ENCODE measurements around the gene ST8SIA6.
"Not testable (repeated sequence)": the region's sequence is repeated elsewhere in the genome, so short reads cannot be mapped to it uniquely, and the experiment has no call there.

ST8SIA6 gene

GRCh38 chr10:17457083-17457482 is 2.7 kb upstream of the ST8SIA6 start:
- DNase-seq (ENCODE audit: low read depth): no peak

GRCh38 chr10:17456032-17456548 is 1.7 kb upstream of the ST8SIA6 start:
- DNase-seq (ENCODE audit: low read depth): no peak

GRCh38 chr10:17455015-17455520 is 673 bp upstream of the ST8SIA6 start:
- DNase-seq (ENCODE audit: low read depth): no peak

GRCh38 chr10:17453373-17454091 is 863 bp downstream of the ST8SIA6 start:
- DNase-seq (ENCODE audit: low read depth): peak; percentile 11

GRCh38 chr10:17453035-17453372 is 1.4 kb downstream of the ST8SIA6 start:
- DNase-seq (ENCODE audit: low read depth): no peak

- DNase-seq (ENCODE audit: low read depth): no peak
Measured at GRCh38 chr10:17452060-17452841, 2.1 kb downstream of the ST8SIA6 start.

GRCh38 chr10:17450024-17450423 is 4.4 kb downstream of the ST8SIA6 start:
- DNase-seq (ENCODE audit: low read depth): no peak

GRCh38 chr10:17445400-17445998 is 8.9 kb downstream of the ST8SIA6 start:
- DNase-seq (ENCODE audit: low read depth): no peak

- DNase-seq (ENCODE audit: low read depth): no peak
Measured at GRCh38 chr10:17444388-17444714, 10.0 kb downstream of the ST8SIA6 start.

- no peak for DNase-seq (ENCODE audit: low read depth)
Measured at GRCh38 chr10:17443707-17444387, 10.5 kb downstream of the ST8SIA6 start.

GRCh38 chr10:17438583-17438982 is 15.8 kb downstream of the ST8SIA6 start:
- no peak for DNase-seq (ENCODE audit: low read depth)

- not testable (repeated sequence) for DNase-seq (ENCODE audit: low read depth)
Measured at GRCh38 chr10:17436578-17436977, 17.8 kb downstream of the ST8SIA6 start.

GRCh38 chr10:17435953-17436352 is 18.4 kb downstream of the ST8SIA6 start:
- DNase-seq (ENCODE audit: low read depth): no peak

- no peak for DNase-seq (ENCODE audit: low read depth)
Measured at GRCh38 chr10:17435187-17435586, 19.2 kb downstream of the ST8SIA6 start.

- no peak for DNase-seq (ENCODE audit: low read depth)
Measured at GRCh38 chr10:17432723-17433122, 21.7 kb downstream of the ST8SIA6 start.

GRCh38 chr10:17431871-17432311 is 22.5 kb downstream of the ST8SIA6 start:
- DNase-seq (ENCODE audit: low read depth): no peak

- DNase-seq (ENCODE audit: low read depth): peak; percentile 54
Measured at GRCh38 chr10:17430647-17431355, 23.6 kb downstream of the ST8SIA6 start.

- no peak for DNase-seq (ENCODE audit: low read depth)
Measured at GRCh38 chr10:17429490-17429889, 24.9 kb downstream of the ST8SIA6 start.

- DNase-seq (ENCODE audit: low read depth): peak; percentile 46
Measured at GRCh38 chr10:17428351-17429097, 25.9 kb downstream of the ST8SIA6 start.

- DNase-seq (ENCODE audit: low read depth): no peak
Measured at GRCh38 chr10:17427666-17428350, 26.6 kb downstream of the ST8SIA6 start.
